ENCODE measurements around the gene ANKRD10.
A peak's percentile ranks its signal among the peaks of the same experiment; 100 is the strongest.
"Not testable (repeated sequence)": the region's sequence is repeated elsewhere in the genome, so short reads cannot be mapped to it uniquely, and the experiment has no call there.

The ANKRD10 gene

GRCh38 chr13:110915057-110915873 lies at the start of gene ANKRD10:
TSS of gene ANKRD10 (minus strand) at chr13:110915069. CDS start at chr13:110914934, 135 bp downstream.
- DNase-seq, result peak; percentile 99 to 100

GRCh38 chr13:110964229-110965037 lies 49.6 kb upstream of the ANKRD10 start:
- DNase-seq, result no peak

- no peak for DNase-seq
Observed at GRCh38 chr13:110963554-110963970, 48.7 kb upstream of the ANKRD10 start.

GRCh38 chr13:110961959-110962358 lies 47.1 kb upstream of the ANKRD10 start:
- no peak for DNase-seq

- DNase-seq, result no peak
Observed at GRCh38 chr13:110960204-110960603, 45.3 kb upstream of the ANKRD10 start.

- no peak for DNase-seq
Observed at GRCh38 chr13:110957931-110958330, 43.1 kb upstream of the ANKRD10 start.

GRCh38 chr13:110957181-110957884 lies 42.5 kb upstream of the ANKRD10 start:
- DNase-seq, result no peak

- DNase-seq, result not testable (repeated sequence)
Observed at GRCh38 chr13:110956216-110956615, 41.3 kb upstream of the ANKRD10 start.

GRCh38 chr13:110955608-110956007 lies 40.7 kb upstream of the ANKRD10 start:
- DNase-seq, result not testable (repeated sequence)

GRCh38 chr13:110955072-110955503 lies 40.2 kb upstream of the ANKRD10 start:
- DNase-seq, result not testable (repeated sequence)

- not testable (repeated sequence) for DNase-seq
Observed at GRCh38 chr13:110954533-110954920, 39.7 kb upstream of the ANKRD10 start.

- no peak for DNase-seq
Observed at GRCh38 chr13:110953833-110954532, 39.1 kb upstream of the ANKRD10 start.

- no peak for DNase-seq
Observed at GRCh38 chr13:110953416-110953815, 38.5 kb upstream of the ANKRD10 start.

- not testable (repeated sequence) for DNase-seq
Observed at GRCh38 chr13:110952135-110952534, 37.3 kb upstream of the ANKRD10 start.

- DNase-seq, result no peak
Observed at GRCh38 chr13:110950819-110951570, 36.1 kb upstream of the ANKRD10 start.

GRCh38 chr13:110950356-110950755 lies 35.5 kb upstream of the ANKRD10 start:
- no peak for DNase-seq

- no peak for DNase-seq
Observed at GRCh38 chr13:110949628-110950027, 34.8 kb upstream of the ANKRD10 start.

- DNase-seq, result no peak
Observed at GRCh38 chr13:110949116-110949515, 34.2 kb upstream of the ANKRD10 start.

GRCh38 chr13:110947338-110947737 lies 32.5 kb upstream of the ANKRD10 start:
- DNase-seq, result not testable (repeated sequence)

- DNase-seq, result no peak
Observed at GRCh38 chr13:110945928-110946570, 31.2 kb upstream of the ANKRD10 start.
